Thyroid gland (tissue), 4 donors: ENCODE data around the gene SLC16A5. TPM values are rescaled to one million over a fixed set of nuclear protein-coding genes. Genes with fewer than 3 reads are reported as not detected.
A peak's percentile ranks its signal among the peaks of the same experiment; 100 is the strongest.

Experiments used
- DNase-seq, 2 donors: peaks; one replicate each; pipeline ENCODE4 v3.0.0-alpha.2; 2019
- H3K27ac ChIP-seq, 3 donors: fragments of 200-600 bp; sonication (generic); 1 replicate in 2 of 3; 2 replicates in 1 of 3; pipeline ENCODE4 v1.5.1; 2016 to 2019; ENCODE audit warnings: mild to moderate bottlenecking in 1 of 3, moderate library complexity in 1 of 3
- H3K27me3 ChIP-seq: fragments of 200-600 bp; sonication (generic); one replicate; pipeline ENCODE4 v1.5.1; 2019
- H3K36me3 ChIP-seq, 2 donors: fragments of 200-600 bp; sonication (generic); one replicate each; pipeline ENCODE4 v1.5.1; 2016 to 2019
- H3K4me1 ChIP-seq, 2 donors: fragments of 200-600 bp; sonication (generic); one replicate each; pipeline ENCODE4 v1.5.1; 2017 to 2019
- H3K4me3 ChIP-seq, 3 donors: fragments of 200-600 bp; sonication (generic); replicated peaks in 1 of 3; 1 replicate in 2 of 3; 2 replicates in 1 of 3; pipeline ENCODE4 v1.5.1; 2016; ENCODE audit warnings: mild to moderate bottlenecking in 1 of 3
- H3K9me3 ChIP-seq: fragments of 200-600 bp; sonication (generic); one replicate; pipeline ENCODE4 v1.5.1; 2017
- POLR2A ChIP-seq, 2 donors: fragments of 450-650 bp; IDR thresholded peaks; one replicate each; pipeline ENCODE4 v1.6.1; 2017; ENCODE audit warnings: antibody characterized with exemption in 2 of 2, mild to moderate bottlenecking in 2 of 2, moderate library complexity in 1 of 2
- WGBS, 2 donors: methylation state at CpG; one replicate each; pipeline ENCODE4 v1.1.5; 2017; 5-methylcytosine and 5-hydroxymethylcytosine counted together
- intact Hi-C: fragments of 100-400 bp; cut with DNase I; formaldehyde crosslinking; loops from one replicate; pipeline ENCODE4 v1.15.1; 2023
- total RNA-seq, 4 donors: library from RNA; depleted of rRNA; stranded (reverse); fragments of >200 nt; gene quantifications; one replicate each; pipeline ENCODE4 v1.2.3, GENCODE V29; 2016
- TF ChIP-seq, protein P1 (sequence below), 6 experiments: fragments of 200-600 bp in 3 of 6; fragments of 450-650 bp in 3 of 6; sonication (generic) in 3 of 6; IDR thresholded peaks; one replicate each; pipeline ENCODE4 v1.5.1; 2016 to 2019; ENCODE audit warnings: antibody characterized with exemption in 6 of 6, mild to moderate bottlenecking in 2 of 6, inconsistent platforms in 1 of 6, moderate library complexity in 1 of 6

The SLC16A5 gene
- total RNA-seq, 4 donors from 2014 or later = 24.1 to 40.3 (median 27.6) TPM

DNA sequence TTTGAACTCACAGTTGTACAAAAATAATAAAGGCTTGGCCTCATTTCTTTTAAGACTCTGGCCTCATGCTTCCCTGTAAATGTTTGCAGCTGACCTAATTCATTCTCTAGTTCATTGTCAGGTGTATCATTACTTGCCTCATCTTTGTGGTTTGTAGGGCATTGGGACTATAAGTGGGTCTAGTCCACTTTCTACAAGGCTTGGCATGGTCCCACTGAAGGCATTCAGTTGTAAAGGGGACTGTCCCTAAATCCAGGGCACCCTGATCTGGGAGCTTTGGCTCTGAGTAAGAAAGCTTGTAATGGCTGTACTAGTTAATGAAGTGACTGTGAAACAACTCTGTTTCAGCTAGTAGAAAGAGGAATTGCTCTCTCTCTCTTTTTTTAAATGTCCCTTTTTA, 38.0 kb upstream of the SLC16A5 start:
- no peaks in the 10 kb centered on the region for H3K27me3 ChIP-seq
- H3K4me1 ChIP-seq = peaks cover 16 to 17% of the 10 kb centered on the region in 2 donors
- H3K9me3 ChIP-seq = no peaks in the 10 kb centered on the region
- no peak overlapping the region for H3K27ac ChIP-seq
- no peak for DNase-seq
- intact Hi-C loops = no loop called here
- peaks cover 4 to 11% of the 10 kb centered on the region in 2 donors for H3K36me3 ChIP-seq
- TF ChIP-seq, protein P1, sequence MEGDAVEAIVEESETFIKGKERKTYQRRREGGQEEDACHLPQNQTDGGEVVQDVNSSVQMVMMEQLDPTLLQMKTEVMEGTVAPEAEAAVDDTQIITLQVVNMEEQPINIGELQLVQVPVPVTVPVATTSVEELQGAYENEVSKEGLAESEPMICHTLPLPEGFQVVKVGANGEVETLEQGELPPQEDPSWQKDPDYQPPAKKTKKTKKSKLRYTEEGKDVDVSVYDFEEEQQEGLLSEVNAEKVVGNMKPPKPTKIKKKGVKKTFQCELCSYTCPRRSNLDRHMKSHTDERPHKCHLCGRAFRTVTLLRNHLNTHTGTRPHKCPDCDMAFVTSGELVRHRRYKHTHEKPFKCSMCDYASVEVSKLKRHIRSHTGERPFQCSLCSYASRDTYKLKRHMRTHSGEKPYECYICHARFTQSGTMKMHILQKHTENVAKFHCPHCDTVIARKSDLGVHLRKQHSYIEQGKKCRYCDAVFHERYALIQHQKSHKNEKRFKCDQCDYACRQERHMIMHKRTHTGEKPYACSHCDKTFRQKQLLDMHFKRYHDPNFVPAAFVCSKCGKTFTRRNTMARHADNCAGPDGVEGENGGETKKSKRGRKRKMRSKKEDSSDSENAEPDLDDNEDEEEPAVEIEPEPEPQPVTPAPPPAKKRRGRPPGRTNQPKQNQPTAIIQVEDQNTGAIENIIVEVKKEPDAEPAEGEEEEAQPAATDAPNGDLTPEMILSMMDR (IDR thresholded peaks at IDR 0.05) = no peak
- TF ChIP-seq POLR2A (IDR thresholded peaks at IDR 0.05) = no peak
- no peak overlapping the region for H3K4me3 ChIP-seq

DNA sequence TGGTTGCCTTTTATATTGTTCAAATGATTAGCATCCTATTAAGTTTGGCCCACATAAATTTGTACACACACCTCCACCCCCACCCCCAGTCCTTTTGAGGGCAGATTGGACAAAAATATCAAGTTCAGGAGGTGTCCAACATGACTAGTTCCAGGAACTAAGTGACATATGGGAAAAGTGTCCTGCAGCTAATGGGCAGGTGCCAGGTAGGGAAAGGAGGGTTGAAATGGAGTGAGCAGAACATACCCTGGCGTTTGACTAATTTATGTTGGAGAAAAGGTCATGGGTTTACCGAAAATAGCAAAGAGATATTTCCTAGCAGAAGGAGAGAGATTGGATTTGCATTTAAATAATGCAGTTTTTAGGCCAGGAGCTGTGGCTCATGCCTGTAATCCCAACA, 35.8 kb upstream of the SLC16A5 start:
- peaks cover 4 to 11% of the 10 kb centered on the region in 2 donors for H3K36me3 ChIP-seq
- DNase-seq = no peak
- WGBS, 2 donors = 86 to 88% methylated on average over 2 of the region's 2 CpGs
- no peaks in the 10 kb centered on the region for H3K9me3 ChIP-seq
- H3K4me1 ChIP-seq = peaks cover 10 to 12% of the 10 kb centered on the region in 2 donors
- H3K27me3 ChIP-seq = no peaks in the 10 kb centered on the region
- no peak overlapping the region for H3K27ac ChIP-seq
- no peak overlapping the region for H3K4me3 ChIP-seq
- no peak for TF ChIP-seq POLR2A (IDR thresholded peaks at IDR 0.05)
- TF ChIP-seq, protein P1 (IDR thresholded peaks at IDR 0.05) = no peak
- intact Hi-C loops = no loop called here

DNA sequence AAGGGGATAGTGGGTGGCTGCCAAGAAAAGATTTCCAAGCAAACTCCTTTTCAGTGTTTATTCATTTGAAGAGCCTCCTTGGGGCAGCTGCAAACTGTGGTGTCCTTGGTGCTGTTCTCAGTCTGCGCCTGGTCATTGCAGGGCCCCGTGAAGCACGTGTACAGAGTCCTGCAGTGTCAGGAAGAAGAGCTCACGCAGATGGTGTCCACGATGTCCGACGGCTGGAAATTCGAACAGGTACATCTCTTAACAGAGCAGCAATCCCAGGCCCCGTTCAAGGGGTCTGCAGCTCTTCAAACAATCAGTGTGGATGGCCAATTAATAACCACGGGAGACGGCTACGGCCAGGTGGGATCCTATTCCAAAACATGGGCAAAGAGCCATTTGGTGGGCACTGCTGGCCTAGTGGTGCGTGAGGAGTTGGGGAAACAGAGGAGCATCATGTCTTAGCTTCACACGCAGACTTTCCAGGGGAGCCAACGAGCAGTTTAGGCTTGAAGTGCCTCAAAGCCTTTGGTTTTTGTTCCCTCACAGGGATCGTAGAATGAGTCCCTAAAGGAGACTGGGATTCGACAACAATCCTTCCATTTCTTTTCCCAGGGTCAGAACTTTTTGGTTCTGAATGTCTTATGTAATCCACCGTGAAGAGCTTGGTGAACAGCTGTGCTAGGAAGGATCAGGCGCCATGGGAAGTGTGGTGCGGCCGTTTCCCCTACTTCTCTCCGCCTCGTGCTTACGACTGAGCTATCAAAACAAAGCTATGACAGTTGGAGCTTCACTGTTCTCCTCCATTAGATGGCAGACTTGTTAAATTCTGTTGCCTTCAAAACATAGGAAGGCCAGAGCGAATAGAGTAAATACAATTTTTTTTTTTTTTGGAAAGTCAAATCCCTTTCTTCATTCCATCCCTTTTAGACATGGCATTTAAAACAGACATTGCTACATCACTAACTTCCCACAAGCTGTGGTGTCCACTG, 28.1 kb upstream of the SLC16A5 start:
- Histone ChIP-seq H3K27me3 (no peaks in the 10 kb centered on the region), H3K4me1 (peaks cover 20 to 32% of the 10 kb centered on the region in 2 donors), H3K4me3 (no peak overlapping the region), H3K27ac (peak overlapping the region; percentile 59 to 81 (median 77)), H3K9me3 (no peaks in the 10 kb centered on the region), H3K36me3 (peaks cover 19 to 26% of the 10 kb centered on the region in 2 donors)
- 22 to 31% methylated on average over 23 to 25 of the region's 25 CpGs for WGBS, 2 donors
- TF ChIP-seq, protein P1 (IDR thresholded peaks at IDR 0.05) = peak in 4 of 6 experiments; percentile 37 to 43 (median 40)
- TF ChIP-seq POLR2A (IDR thresholded peaks at IDR 0.05) = no peak
- peak; percentile 71 to 73 for DNase-seq
- intact Hi-C loops = loop anchor here (5.0 kb wide), 1 partner anchor 53 kb away; no protein-coding TSS in a partner anchor

DNA sequence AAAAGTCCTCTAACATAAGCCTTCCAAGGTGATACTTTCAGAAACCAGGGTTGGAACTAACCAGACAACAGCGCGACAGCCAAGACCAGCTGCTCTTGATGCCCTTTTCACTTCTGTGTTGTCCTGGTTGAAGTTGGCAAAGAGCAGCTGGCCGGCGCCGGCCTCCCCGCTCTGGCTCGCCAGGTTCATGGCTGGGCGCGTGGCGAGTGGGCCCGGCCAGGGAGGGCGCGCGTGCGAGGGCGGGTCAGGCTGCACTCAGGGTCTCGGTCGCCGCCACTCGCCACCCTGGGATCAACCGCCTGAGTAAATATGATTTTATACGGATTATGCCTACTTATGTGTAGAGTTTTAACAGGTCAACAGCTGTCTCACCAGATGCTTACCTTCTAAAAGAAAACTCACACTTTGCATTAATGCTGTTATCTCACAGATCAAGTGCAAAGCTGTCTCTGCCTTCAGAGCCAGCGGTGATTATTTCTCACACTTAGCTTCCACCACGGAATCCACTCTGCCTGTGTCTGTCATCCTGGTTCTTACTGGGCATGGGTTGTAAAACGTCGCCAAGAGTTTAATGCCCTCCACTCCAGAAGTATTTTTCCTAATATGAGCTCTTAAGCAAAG, 27.2 kb upstream of the SLC16A5 start:
- peak; percentile 89 to 91 for DNase-seq
- peak in 1 of 2 donors; percentile 5 for TF ChIP-seq POLR2A (IDR thresholded peaks at IDR 0.05)
- TF ChIP-seq, protein P1 (IDR thresholded peaks at IDR 0.05) = no peak
- Histone ChIP-seq H3K27ac (peak overlapping the region; percentile 59 to 81 (median 77)), H3K27me3 (no peaks in the 10 kb centered on the region), H3K9me3 (no peaks in the 10 kb centered on the region), H3K4me1 (peaks cover 20 to 37% of the 10 kb centered on the region in 2 donors), H3K36me3 (peaks cover 19 to 31% of the 10 kb centered on the region in 2 donors), H3K4me3 (no peak overlapping the region)
- intact Hi-C loops = loop anchor here (5.0 kb wide), 1 partner anchor 52 kb away; no protein-coding TSS in a partner anchor
- 31 to 67% methylated on average over 14 to 26 of the region's 26 CpGs for WGBS, 2 donors
